PFSK-1 (cell line): ENCODE results near the gene ABI2.

ENCODE experiments used
- FOXP2 ChIP-seq: optimal IDR thresholded peaks from 2 replicates; pipeline ENCODE3; 2011; ENCODE audit warnings: borderline replicate concordance, control low read depth, inconsistent platforms; ENCODE audit not compliant: insufficient read depth; ENCODE audit errors: extremely low read length, extremely low read depth
- POLR2AphosphoS5 ChIP-seq: IDR thresholded peaks from 2 replicates; pipeline ENCODE4 v1.6.1; 2012; ENCODE audit warnings: low read depth, mild to moderate bottlenecking, control low read depth, low read length, moderate library complexity
- REST ChIP-seq, 2 experiments: IDR thresholded peaks; 2 replicates each; pipeline versions ENCODE4 v1.6.1 to v1.8.0; 2011 to 2012; ENCODE audit warnings: low read depth in 2 of 2, low read length in 2 of 2, control low read depth in 1 of 2, inconsistent platforms in 1 of 2, mild to moderate bottlenecking in 1 of 2, moderate library complexity in 1 of 2; ENCODE audit not compliant: insufficient read depth in 1 of 2
- SIN3A ChIP-seq: IDR thresholded peaks from 2 replicates; pipeline ENCODE4 v1.6.1; 2012; ENCODE audit warnings: mild to moderate bottlenecking, low read length, moderate library complexity, borderline replicate concordance; ENCODE audit not compliant: insufficient read depth
- TAF1 ChIP-seq: IDR thresholded peaks from 2 replicates; pipeline ENCODE4 v1.6.1; 2012; ENCODE audit warnings: low read length, control low read depth, borderline replicate concordance; ENCODE audit not compliant: insufficient read depth

ABI2 gene

DNA sequence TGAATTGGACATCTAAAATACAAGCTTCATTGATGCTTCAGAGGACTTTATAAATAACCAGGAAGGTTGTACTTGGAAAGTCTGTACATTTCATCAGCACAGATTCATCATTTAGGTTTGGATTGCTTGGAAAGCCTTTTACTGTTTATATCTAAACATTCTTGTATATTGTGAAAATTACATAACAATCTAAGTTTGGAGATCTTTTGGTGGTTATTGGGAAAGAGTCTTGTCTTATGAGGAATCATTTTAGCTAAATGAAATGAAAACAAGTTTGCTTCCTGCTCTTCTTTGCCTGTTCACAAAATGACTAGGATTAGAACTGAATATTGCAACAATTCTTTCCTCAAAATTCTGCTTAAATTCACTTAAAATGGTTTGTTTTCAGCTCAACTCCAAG is 79.3 kb downstream of the ABI2 start:
- TF ChIP-seq TAF1 (no peak), REST (IDR thresholded peaks at IDR 0.05; ENCODE audit: insufficient read depth in 1 of 2, low read depth in 2 of 2, low read length in 2 of 2) (no peak), POLR2AphosphoS5 (no peak), FOXP2 (no peak), SIN3A (no peak)

- TF ChIP-seq POLR2AphosphoS5 = no peak
- no peak for TF ChIP-seq FOXP2
- no peak for TF ChIP-seq SIN3A
- no peak for TF ChIP-seq REST (IDR thresholded peaks at IDR 0.05; ENCODE audit: insufficient read depth in 1 of 2, low read depth in 2 of 2, low read length in 2 of 2)
- TF ChIP-seq TAF1 = no peak
These were observed 84.5 kb downstream of the ABI2 start for GRCh38 chr2:203412546-203413331.

DNA sequence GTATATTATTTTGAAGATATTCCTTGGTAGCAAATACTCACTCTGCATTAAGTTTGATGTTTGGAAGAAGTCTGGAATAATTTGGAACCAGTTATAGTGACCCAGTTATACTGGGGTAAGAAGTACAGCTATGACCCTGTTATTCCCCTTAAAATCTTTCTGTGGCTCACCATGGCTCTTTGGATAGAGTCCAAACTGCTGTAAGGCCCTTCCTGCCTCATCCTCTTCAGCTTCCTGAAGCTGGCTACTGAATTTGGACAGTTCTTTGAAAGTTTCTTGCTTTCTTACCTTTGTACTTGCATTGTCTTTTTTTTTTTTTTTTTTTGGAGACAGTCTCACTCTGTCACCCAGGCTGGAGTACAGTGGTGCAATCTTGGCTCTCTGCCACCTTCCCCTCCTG is 85.6 kb downstream of the ABI2 start:
- TF ChIP-seq REST (IDR thresholded peaks at IDR 0.05; ENCODE audit: insufficient read depth in 1 of 2, low read depth in 2 of 2, low read length in 2 of 2) = no peak
- no peak for TF ChIP-seq POLR2AphosphoS5
- TF ChIP-seq TAF1 = no peak
- no peak for TF ChIP-seq FOXP2

DNA sequence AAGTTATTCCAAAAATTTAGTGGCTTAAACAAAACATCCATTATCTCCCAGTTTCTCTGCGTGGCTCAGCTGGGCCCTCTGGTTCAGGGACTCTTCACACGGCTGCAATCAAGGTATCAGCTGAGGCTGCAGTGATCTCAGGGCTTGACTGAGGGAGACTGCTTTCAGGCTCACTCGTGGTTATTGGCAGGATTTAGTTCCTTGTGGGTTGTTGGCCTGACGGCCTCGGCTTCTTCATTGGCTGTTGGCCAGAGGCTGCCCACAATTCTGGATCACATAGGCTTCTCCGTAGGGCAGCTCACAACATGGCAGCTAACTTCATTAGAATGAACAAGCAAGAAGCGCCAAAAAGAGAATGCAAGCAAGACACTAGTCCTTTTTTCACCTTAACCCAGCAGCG is 90.1 kb downstream of the ABI2 start:
- TF ChIP-seq SIN3A (no peak), POLR2AphosphoS5 (no peak), FOXP2 (no peak), REST (IDR thresholded peaks at IDR 0.05; ENCODE audit: insufficient read depth in 1 of 2, low read depth in 2 of 2, low read length in 2 of 2) (no peak)
